GM23338 (cell line): Measurements from ENCODE around the gene USH1C. TPM values are rescaled to one million over a fixed set of nuclear protein-coding genes. Genes with fewer than 3 reads are reported as not detected.

Source experiments
- ATAC-seq: fragments of 200-7000 bp; cut with Tn5 transposase; 3 replicates; pipeline ENCODE4 v1.9.1; 2020
- DNase-seq: peaks from one replicate; pipeline ENCODE4 v3.0.0-alpha.2; 2015; ENCODE audit warnings: low spot score
- H2AFZ ChIP-seq: fragments of 200-600 bp; sonication (generic); 2 replicates; pipeline ENCODE4 v1.8.0; 2016; ENCODE audit warnings: antibody characterized with exemption, mild to moderate bottlenecking, moderate library complexity
- H3F3A ChIP-seq: fragments of 200-600 bp; sonication (generic); replicated peaks from 2 replicates; pipeline ENCODE4 v1.8.0; 2017; ENCODE audit warnings: antibody characterized with exemption, mixed run types, low read depth
- H3K27ac ChIP-seq: fragments of 200-600 bp; sonication (generic); 2 replicates; pipeline ENCODE4 v1.6.1; 2016; ENCODE audit warnings: low read depth
- H3K27me3 ChIP-seq: fragments of 200-600 bp; sonication (generic); 2 replicates; pipeline ENCODE4 v1.8.0; 2016; ENCODE audit warnings: mild to moderate bottlenecking, mixed run types, moderate library complexity; ENCODE audit not compliant: insufficient read depth
- H3K36me3 ChIP-seq: fragments of 200-600 bp; sonication (generic); 2 replicates; pipeline ENCODE4 v1.8.0; 2016; ENCODE audit warnings: mild to moderate bottlenecking; ENCODE audit not compliant: insufficient read depth
- H3K4me1 ChIP-seq: fragments of 200-600 bp; sonication (generic); 2 replicates; pipeline ENCODE4 v1.8.0; 2016; ENCODE audit warnings: mild to moderate bottlenecking, moderate library complexity; ENCODE audit not compliant: insufficient read depth
- H3K4me2 ChIP-seq: fragments of 200-600 bp; sonication (generic); 2 replicates; pipeline ENCODE4 v1.7.1; 2017; ENCODE audit warnings: mixed run types
- H3K4me3 ChIP-seq: fragments of 200-600 bp; sonication (generic); 2 replicates; pipeline ENCODE4 v1.6.1; 2016; ENCODE audit warnings: mixed run types
- H3K79me2 ChIP-seq: fragments of 200-600 bp; sonication (generic); replicated peaks from 2 replicates; pipeline ENCODE4 v1.8.0; 2017; ENCODE audit warnings: mild to moderate bottlenecking; ENCODE audit not compliant: insufficient read depth
- H3K9me2 ChIP-seq: fragments of 200-600 bp; sonication (generic); 2 replicates; pipeline ENCODE4 v1.8.0; 2017; ENCODE audit not compliant: insufficient read depth
- H4K20me1 ChIP-seq: fragments of 200-600 bp; sonication (generic); replicated peaks from 2 replicates; pipeline ENCODE4 v1.8.0; 2017; ENCODE audit warnings: mild to moderate bottlenecking; ENCODE audit not compliant: insufficient read depth
- H3K27ac Mint-ChIP-seq: 2 replicates; pipeline ENCODE4 v1.8.0; 2020; ENCODE audit warnings: inconsistent platforms, mild to moderate bottlenecking, moderate library complexity, mixed read lengths
- H3K27me3 Mint-ChIP-seq: 3 replicates; pipeline ENCODE4 v1.8.0; 2022; ENCODE audit warnings: low read depth, mild to moderate bottlenecking, moderate library complexity, mixed read lengths, inconsistent platforms; ENCODE audit not compliant: insufficient read depth, poor library complexity
- H3K36me3 Mint-ChIP-seq: 3 replicates; pipeline ENCODE4 v1.8.0; 2021; ENCODE audit warnings: low read depth, mild to moderate bottlenecking, inconsistent platforms, moderate library complexity, mixed read lengths
- H3K4me1 Mint-ChIP-seq: 3 replicates; pipeline ENCODE4 v1.8.0; 2020; ENCODE audit warnings: mild to moderate bottlenecking, inconsistent platforms, mixed read lengths
- H3K4me3 Mint-ChIP-seq: 3 replicates; pipeline ENCODE4 v1.8.0; 2021; ENCODE audit warnings: moderate library complexity, mild to moderate bottlenecking, inconsistent platforms, mixed read lengths
- H3K9me3 Mint-ChIP-seq: 3 replicates; pipeline ENCODE4 v1.8.0; 2020; ENCODE audit warnings: moderate library complexity, mild to moderate bottlenecking, inconsistent platforms, mixed read lengths
- CREB1 ChIP-seq: fragments of 250-450 bp; sonication (Bioruptor Pico); IDR thresholded peaks from 2 replicates; pipeline ENCODE4 v1.5.0; 2020; ENCODE audit warnings: low read depth, mild to moderate bottlenecking, moderate library complexity
- EZH2 ChIP-seq: fragments of 200-600 bp; sonication (generic); IDR thresholded peaks from one replicate; pipeline ENCODE4 v1.8.0; 2017; ENCODE audit warnings: antibody characterized with exemption, mild to moderate bottlenecking, low read depth; ENCODE audit not compliant: unreplicated experiment
- EZH2phosphoT487 ChIP-seq: fragments of 200-600 bp; sonication (generic); IDR thresholded peaks from one replicate; pipeline ENCODE4 v1.8.1; 2018; ENCODE audit warnings: antibody characterized with exemption; ENCODE audit not compliant: unreplicated experiment
- NANOG ChIP-seq: IDR thresholded peaks from 2 replicates; pipeline ENCODE4 v1.6.1; 2016; ENCODE audit warnings: antibody characterized with exemption, borderline replicate concordance
- POLR2AphosphoS5 ChIP-seq: IDR thresholded peaks from 2 replicates; pipeline ENCODE4 v1.6.1; 2016; ENCODE audit warnings: antibody characterized with exemption, low read depth
- STAT1 ChIP-seq: IDR thresholded peaks from one replicate; pipeline ENCODE4 v1.6.1; 2016; ENCODE audit warnings: antibody characterized with exemption; ENCODE audit not compliant: unreplicated experiment
- polyA plus RNA-seq: library from polyadenylated mRNA; unstranded; fragments of >200 nt; fragmentation: Nextera tagmentation; extraction: Ambion mirVana; gene quantifications from 2 replicates; pipeline ENCODE4 v1.2.1, GENCODE V29; 2016
- total RNA-seq: library from RNA; depleted of rRNA; stranded (reverse); fragments of >200 nt; shearing (Covaris generic); gene quantifications from 2 replicates; pipeline ENCODE4 v1.2.3, GENCODE V29; 2014
- TF ChIP-seq, protein P1 (sequence below): IDR thresholded peaks from one replicate; pipeline ENCODE4 v1.6.1; 2018; ENCODE audit warnings: antibody characterized with exemption; ENCODE audit not compliant: unreplicated experiment
- TF ChIP-seq, protein P2 (sequence below): fragments of 250-450 bp; sonication (Bioruptor Pico); IDR thresholded peaks from 2 replicates; pipeline ENCODE4 v1.5.0; 2020; ENCODE audit warnings: mild to moderate bottlenecking, moderate library complexity
- TF ChIP-seq, protein P3 (sequence below), 2 experiments: fragments of 200-600 bp in 1 of 2; sonication (generic) in 1 of 2; conservative IDR thresholded peaks; 2 replicates each; pipeline versions ENCODE4 v1.5.1 to v1.6.1; 2016 to 2017; ENCODE audit warnings: antibody characterized with exemption in 2 of 2, low read depth in 2 of 2, mild to moderate bottlenecking in 2 of 2, moderate library complexity in 1 of 2
- TF ChIP-seq, protein P4 (sequence below): IDR thresholded peaks from 2 replicates; pipeline ENCODE4 v1.6.1; 2016; ENCODE audit warnings: antibody characterized with exemption

The USH1C gene
- total and polyA plus RNA-seq, 2 experiments from 2014 or later, result 1.3 to 1.8 TPM

DNA sequence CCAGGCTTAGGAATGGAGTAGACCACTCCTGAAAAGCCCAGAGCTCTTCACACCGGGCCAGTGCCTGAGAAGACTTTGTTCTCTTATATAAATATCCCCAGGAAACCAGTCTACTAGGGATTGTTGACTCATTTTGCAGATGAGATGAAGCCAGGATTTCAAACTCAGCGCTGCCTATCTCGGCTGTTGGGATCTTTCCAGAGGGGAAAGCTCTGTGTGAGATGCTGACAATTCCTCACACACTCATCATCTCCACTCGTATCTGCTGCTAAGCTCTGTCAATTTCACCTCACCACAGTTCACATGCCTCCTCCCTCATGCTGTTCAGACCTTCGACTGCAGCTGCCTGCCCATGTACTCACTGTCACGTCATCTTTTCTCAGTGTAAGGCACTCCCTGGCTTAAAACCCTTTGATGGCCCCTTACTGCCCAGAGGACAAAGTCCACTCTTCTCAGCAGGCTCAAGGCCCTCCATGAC is 12.5 kb downstream of the USH1C start:
- no peak for ATAC-seq
- no peaks in the 10 kb centered on the region; the same call in 1 of the 2 replicates for H3K4me1 ChIP-seq
- no peak overlapping the region for H3K4me3 ChIP-seq
- H3K9me2 ChIP-seq, result no peaks in the 10 kb centered on the region
- H3K27ac ChIP-seq, result no peak overlapping the region
- Mint-ChIP-seq H3K36me3 (no peaks in the 10 kb centered on the region), H3K4me1 (peaks cover 7% of the 10 kb centered on the region), H3K27me3 (peaks cover 5% of the 10 kb centered on the region), H3K4me3 (no peak overlapping the region), H3K27ac (no peak overlapping the region), H3K9me3 (no peaks in the 10 kb centered on the region)
- H2AFZ ChIP-seq, result no peak overlapping the region
- no peaks in the 10 kb centered on the region for H3K79me2 ChIP-seq
- DNase-seq, result no peak
- TF ChIP-seq POLR2AphosphoS5 (no peak), CREB1 (CRISPR knock-in tag) (no peak), EZH2 (no peak), NANOG (no peak), EZH2phosphoT487 (no peak), STAT1 (no peak)
- TF ChIP-seq, protein P1, sequence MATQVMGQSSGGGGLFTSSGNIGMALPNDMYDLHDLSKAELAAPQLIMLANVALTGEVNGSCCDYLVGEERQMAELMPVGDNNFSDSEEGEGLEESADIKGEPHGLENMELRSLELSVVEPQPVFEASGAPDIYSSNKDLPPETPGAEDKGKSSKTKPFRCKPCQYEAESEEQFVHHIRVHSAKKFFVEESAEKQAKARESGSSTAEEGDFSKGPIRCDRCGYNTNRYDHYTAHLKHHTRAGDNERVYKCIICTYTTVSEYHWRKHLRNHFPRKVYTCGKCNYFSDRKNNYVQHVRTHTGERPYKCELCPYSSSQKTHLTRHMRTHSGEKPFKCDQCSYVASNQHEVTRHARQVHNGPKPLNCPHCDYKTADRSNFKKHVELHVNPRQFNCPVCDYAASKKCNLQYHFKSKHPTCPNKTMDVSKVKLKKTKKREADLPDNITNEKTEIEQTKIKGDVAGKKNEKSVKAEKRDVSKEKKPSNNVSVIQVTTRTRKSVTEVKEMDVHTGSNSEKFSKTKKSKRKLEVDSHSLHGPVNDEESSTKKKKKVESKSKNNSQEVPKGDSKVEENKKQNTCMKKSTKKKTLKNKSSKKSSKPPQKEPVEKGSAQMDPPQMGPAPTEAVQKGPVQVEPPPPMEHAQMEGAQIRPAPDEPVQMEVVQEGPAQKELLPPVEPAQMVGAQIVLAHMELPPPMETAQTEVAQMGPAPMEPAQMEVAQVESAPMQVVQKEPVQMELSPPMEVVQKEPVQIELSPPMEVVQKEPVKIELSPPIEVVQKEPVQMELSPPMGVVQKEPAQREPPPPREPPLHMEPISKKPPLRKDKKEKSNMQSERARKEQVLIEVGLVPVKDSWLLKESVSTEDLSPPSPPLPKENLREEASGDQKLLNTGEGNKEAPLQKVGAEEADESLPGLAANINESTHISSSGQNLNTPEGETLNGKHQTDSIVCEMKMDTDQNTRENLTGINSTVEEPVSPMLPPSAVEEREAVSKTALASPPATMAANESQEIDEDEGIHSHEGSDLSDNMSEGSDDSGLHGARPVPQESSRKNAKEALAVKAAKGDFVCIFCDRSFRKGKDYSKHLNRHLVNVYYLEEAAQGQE, result no peak
- TF ChIP-seq, protein P2, sequence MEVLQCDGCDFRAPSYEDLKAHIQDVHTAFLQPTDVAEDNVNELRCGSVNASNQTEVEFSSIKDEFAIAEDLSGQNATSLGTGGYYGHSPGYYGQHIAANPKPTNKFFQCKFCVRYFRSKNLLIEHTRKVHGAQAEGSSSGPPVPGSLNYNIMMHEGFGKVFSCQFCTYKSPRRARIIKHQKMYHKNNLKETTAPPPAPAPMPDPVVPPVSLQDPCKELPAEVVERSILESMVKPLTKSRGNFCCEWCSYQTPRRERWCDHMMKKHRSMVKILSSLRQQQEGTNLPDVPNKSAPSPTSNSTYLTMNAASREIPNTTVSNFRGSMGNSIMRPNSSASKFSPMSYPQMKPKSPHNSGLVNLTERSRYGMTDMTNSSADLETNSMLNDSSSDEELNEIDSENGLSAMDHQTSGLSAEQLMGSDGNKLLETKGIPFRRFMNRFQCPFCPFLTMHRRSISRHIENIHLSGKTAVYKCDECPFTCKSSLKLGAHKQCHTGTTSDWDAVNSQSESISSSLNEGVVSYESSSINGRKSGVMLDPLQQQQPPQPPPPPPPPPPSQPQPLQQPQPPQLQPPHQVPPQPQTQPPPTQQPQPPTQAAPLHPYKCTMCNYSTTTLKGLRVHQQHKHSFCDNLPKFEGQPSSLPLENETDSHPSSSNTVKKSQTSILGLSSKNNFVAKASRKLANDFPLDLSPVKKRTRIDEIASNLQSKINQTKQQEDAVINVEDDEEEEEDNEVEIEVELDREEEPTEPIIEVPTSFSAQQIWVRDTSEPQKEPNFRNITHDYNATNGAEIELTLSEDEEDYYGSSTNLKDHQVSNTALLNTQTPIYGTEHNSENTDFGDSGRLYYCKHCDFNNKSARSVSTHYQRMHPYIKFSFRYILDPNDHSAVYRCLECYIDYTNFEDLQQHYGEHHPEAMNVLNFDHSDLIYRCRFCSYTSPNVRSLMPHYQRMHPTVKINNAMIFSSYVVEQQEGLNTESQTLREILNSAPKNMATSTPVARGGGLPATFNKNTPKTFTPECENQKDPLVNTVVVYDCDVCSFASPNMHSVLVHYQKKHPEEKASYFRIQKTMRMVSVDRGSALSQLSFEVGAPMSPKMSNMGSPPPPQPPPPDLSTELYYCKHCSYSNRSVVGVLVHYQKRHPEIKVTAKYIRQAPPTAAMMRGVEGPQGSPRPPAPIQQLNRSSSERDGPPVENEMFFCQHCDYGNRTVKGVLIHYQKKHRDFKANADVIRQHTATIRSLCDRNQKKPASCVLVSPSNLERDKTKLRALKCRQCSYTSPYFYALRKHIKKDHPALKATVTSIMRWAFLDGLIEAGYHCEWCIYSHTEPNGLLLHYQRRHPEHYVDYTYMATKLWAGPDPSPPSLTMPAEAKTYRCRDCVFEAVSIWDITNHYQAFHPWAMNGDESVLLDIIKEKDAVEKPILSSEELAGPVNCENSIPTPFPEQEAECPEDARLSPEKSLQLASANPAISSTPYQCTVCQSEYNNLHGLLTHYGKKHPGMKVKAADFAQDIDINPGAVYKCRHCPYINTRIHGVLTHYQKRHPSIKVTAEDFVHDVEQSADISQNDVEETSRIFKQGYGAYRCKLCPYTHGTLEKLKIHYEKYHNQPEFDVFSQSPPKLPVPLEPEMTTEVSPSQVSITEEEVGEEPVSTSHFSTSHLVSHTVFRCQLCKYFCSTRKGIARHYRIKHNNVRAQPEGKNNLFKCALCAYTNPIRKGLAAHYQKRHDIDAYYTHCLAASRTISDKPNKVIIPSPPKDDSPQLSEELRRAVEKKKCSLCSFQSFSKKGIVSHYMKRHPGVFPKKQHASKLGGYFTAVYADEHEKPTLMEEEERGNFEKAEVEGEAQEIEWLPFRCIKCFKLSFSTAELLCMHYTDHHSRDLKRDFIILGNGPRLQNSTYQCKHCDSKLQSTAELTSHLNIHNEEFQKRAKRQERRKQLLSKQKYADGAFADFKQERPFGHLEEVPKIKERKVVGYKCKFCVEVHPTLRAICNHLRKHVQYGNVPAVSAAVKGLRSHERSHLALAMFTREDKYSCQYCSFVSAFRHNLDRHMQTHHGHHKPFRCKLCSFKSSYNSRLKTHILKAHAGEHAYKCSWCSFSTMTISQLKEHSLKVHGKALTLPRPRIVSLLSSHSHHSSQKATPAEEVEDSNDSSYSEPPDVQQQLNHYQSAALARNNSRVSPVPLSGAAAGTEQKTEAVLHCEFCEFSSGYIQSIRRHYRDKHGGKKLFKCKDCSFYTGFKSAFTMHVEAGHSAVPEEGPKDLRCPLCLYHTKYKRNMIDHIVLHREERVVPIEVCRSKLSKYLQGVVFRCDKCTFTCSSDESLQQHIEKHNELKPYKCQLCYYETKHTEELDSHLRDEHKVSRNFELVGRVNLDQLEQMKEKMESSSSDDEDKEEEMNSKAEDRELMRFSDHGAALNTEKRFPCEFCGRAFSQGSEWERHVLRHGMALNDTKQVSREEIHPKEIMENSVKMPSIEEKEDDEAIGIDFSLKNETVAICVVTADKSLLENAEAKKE (CRISPR knock-in tag), result no peak
- TF ChIP-seq, protein P3, sequence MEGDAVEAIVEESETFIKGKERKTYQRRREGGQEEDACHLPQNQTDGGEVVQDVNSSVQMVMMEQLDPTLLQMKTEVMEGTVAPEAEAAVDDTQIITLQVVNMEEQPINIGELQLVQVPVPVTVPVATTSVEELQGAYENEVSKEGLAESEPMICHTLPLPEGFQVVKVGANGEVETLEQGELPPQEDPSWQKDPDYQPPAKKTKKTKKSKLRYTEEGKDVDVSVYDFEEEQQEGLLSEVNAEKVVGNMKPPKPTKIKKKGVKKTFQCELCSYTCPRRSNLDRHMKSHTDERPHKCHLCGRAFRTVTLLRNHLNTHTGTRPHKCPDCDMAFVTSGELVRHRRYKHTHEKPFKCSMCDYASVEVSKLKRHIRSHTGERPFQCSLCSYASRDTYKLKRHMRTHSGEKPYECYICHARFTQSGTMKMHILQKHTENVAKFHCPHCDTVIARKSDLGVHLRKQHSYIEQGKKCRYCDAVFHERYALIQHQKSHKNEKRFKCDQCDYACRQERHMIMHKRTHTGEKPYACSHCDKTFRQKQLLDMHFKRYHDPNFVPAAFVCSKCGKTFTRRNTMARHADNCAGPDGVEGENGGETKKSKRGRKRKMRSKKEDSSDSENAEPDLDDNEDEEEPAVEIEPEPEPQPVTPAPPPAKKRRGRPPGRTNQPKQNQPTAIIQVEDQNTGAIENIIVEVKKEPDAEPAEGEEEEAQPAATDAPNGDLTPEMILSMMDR (conservative IDR thresholded peaks at IDR 0.05; ENCODE audit: low read depth in 2 of 2), result no peak
- TF ChIP-seq, protein P4, sequence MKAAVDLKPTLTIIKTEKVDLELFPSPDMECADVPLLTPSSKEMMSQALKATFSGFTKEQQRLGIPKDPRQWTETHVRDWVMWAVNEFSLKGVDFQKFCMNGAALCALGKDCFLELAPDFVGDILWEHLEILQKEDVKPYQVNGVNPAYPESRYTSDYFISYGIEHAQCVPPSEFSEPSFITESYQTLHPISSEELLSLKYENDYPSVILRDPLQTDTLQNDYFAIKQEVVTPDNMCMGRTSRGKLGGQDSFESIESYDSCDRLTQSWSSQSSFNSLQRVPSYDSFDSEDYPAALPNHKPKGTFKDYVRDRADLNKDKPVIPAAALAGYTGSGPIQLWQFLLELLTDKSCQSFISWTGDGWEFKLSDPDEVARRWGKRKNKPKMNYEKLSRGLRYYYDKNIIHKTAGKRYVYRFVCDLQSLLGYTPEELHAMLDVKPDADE, result no peak
- H3K4me2 ChIP-seq, result no peak overlapping the region
- no peaks in the 10 kb centered on the region for H4K20me1 ChIP-seq
- H3K36me3 ChIP-seq, result no peaks in the 10 kb centered on the region
- no peaks in the 10 kb centered on the region for H3K27me3 ChIP-seq
- H3F3A ChIP-seq, result no peaks in the 10 kb centered on the region
